ENCODE measurements around the gene HOMER1. TPM values are rescaled to one million over a fixed set of nuclear protein-coding genes. Genes with fewer than 3 reads are reported as not detected.

The HOMER1 gene
- polyA plus RNA-seq, 6 donors from 2014 or later, result 0.42 to 4.4 (median 2.0) TPM

- Mint-ChIP-seq H3K27ac (no peak overlapping the region), H3K4me1 (no peaks in the 10 kb centered on the region), H3K36me3 (no peaks in the 10 kb centered on the region), H3K4me3 (no peak overlapping the region), H3K27me3 (peaks cover 0 to 11% (median 9%) of the 10 kb centered on the region in 3 donors), H3K9me3 (peaks cover 0 to 6% (median 4%) of the 10 kb centered on the region in 7 donors)
- ATAC-seq (ENCODE audit: low read depth in 2 of 2) (no peak), DNase-seq (no peak)
These were observed 156.5 kb downstream of the HOMER1 start for GRCh38 chr5:79357398-79357797.

- H3K27ac Mint-ChIP-seq, result no peak overlapping the region
- no peak for ATAC-seq (ENCODE audit: low read depth in 2 of 2)
- no peak overlapping the region for H3K4me3 Mint-ChIP-seq
- H3K4me1 Mint-ChIP-seq, result no peaks in the 10 kb centered on the region
- H3K9me3 Mint-ChIP-seq, result peaks cover 0 to 9% (median 0%) of the 10 kb centered on the region in 7 donors
- peaks cover 0 to 10% (median 0%) of the 10 kb centered on the region in 3 donors for H3K27me3 Mint-ChIP-seq
- H3K36me3 Mint-ChIP-seq, result peaks cover 0 to 11% of the 10 kb centered on the region in 2 donors
- no peak for DNase-seq
These were observed 164.1 kb downstream of the HOMER1 start for GRCh38 chr5:79349881-79350280.

GRCh38 chr5:79349047-79349446 lies 164.9 kb downstream of the HOMER1 start:
- Mint-ChIP-seq H3K4me3 (no peak overlapping the region), H3K27ac (peak overlapping the region in 1 of 6 donors; percentile 70), H3K9me3 (peaks cover 0 to 9% (median 0%) of the 10 kb centered on the region in 7 donors), H3K27me3 (peaks cover 0 to 11% (median 0%) of the 10 kb centered on the region in 3 donors), H3K4me1 (no peaks in the 10 kb centered on the region), H3K36me3 (peaks cover 0 to 11% of the 10 kb centered on the region in 2 donors)
- no peak for ATAC-seq (ENCODE audit: low read depth in 2 of 2)
- no peak for DNase-seq

GRCh38 chr5:79346420-79346824 lies 167.5 kb downstream of the HOMER1 start:
- no peak overlapping the region for H3K27ac Mint-ChIP-seq
- DNase-seq, result no peak
- H3K36me3 Mint-ChIP-seq, result peaks cover 0 to 11% of the 10 kb centered on the region in 2 donors
- ATAC-seq (ENCODE audit: low read depth in 2 of 2), result no peak
- no peaks in the 10 kb centered on the region for H3K4me1 Mint-ChIP-seq
- no peak overlapping the region for H3K4me3 Mint-ChIP-seq
- H3K9me3 Mint-ChIP-seq, result peaks cover 0 to 5% (median 0%) of the 10 kb centered on the region in 7 donors
- peaks cover 0 to 24% (median 0%) of the 10 kb centered on the region in 3 donors for H3K27me3 Mint-ChIP-seq

- DNase-seq (no peak), ATAC-seq (ENCODE audit: low read depth in 2 of 2) (no peak)
- peaks cover 7 to 29% (median 13%) of the 10 kb centered on the region in 7 donors for H3K9me3 Mint-ChIP-seq
- H3K27me3 Mint-ChIP-seq, result peaks cover 0 to 20% (median 14%) of the 10 kb centered on the region in 3 donors
- H3K4me3 Mint-ChIP-seq, result no peak overlapping the region
- H3K4me1 Mint-ChIP-seq, result no peaks in the 10 kb centered on the region
- no peak overlapping the region for H3K27ac Mint-ChIP-seq
- no peaks in the 10 kb centered on the region for H3K36me3 Mint-ChIP-seq
These were observed 179.9 kb downstream of the HOMER1 start for GRCh38 chr5:79333852-79334557.

- Mint-ChIP-seq H3K27me3 (peaks cover 0 to 13% (median 6%) of the 10 kb centered on the region in 3 donors), H3K36me3 (no peaks in the 10 kb centered on the region), H3K4me3 (no peak overlapping the region)
These were observed 183.9 kb downstream of the HOMER1 start for GRCh38 chr5:79330071-79330470.

GRCh38 chr5:79329453-79329852 lies 184.5 kb downstream of the HOMER1 start:
- Mint-ChIP-seq H3K9me3 (peaks cover 0 to 5% (median 0%) of the 10 kb centered on the region in 7 donors), H3K36me3 (no peaks in the 10 kb centered on the region), H3K27ac (peak overlapping the region in 1 of 6 donors; percentile 62), H3K4me1 (no peaks in the 10 kb centered on the region), H3K4me3 (no peak overlapping the region), H3K27me3 (peaks cover 0 to 8% (median 6%) of the 10 kb centered on the region in 3 donors)
- ATAC-seq (ENCODE audit: low read depth in 2 of 2) (no peak), DNase-seq (no peak)

More at GRCh38 chr5:79330071-79330470, 183.9 kb downstream of the HOMER1 start:
- DNase-seq, result no peak
- H3K27ac Mint-ChIP-seq, result peak overlapping the region in 1 of 6 donors; percentile 68
- no peak for ATAC-seq (ENCODE audit: low read depth in 2 of 2)
- H3K4me1 Mint-ChIP-seq, result no peaks in the 10 kb centered on the region
- peaks cover 2 to 6% (median 4%) of the 10 kb centered on the region in 7 donors for H3K9me3 Mint-ChIP-seq

Other genes with a start within 250 kb of the HOMER1 start
- 10 to 100 TPM; 64.2 to 73.3 (median 68.1) TPM for gene TENT2, start 98.3 kb upstream of the HOMER1 start, polyA plus RNA-seq (ENCODE audit: low read depth in 6 of 6)
- not detected for gene CMYA5, start 175.7 kb upstream of the HOMER1 start, polyA plus RNA-seq (ENCODE audit: low read depth in 6 of 6)

All from naive B cell (primary cell).